Measurements from ENCODE around the gene ARL14EPL.
A peak's percentile ranks its signal among the peaks of the same experiment; 100 is the strongest.

GRCh38 chr5:116068028-116068632 is 35.9 kb downstream of the ARL14EPL start:
- TF ChIP-seq CTCF (IDR thresholded peaks at IDR 0.05) = peak; percentile 63
- no peak for TF ChIP-seq AFF4 (CRISPR knock-in tag; IDR thresholded peaks at IDR 0.05; ENCODE audit: borderline replicate concordance)
- no peak for TF ChIP-seq ZNF532 (CRISPR knock-in tag; IDR thresholded peaks at IDR 0.05; ENCODE audit: borderline replicate concordance)
- no peak for TF ChIP-seq ELF4 (CRISPR knock-in tag; IDR thresholded peaks at IDR 0.05; ENCODE audit: low read depth)
- TF ChIP-seq ZSCAN18 (CRISPR knock-in tag; IDR thresholded peaks at IDR 0.05) = no peak
- no peak for TF ChIP-seq ATF2 (CRISPR knock-in tag; IDR thresholded peaks at IDR 0.05; ENCODE audit: borderline replicate concordance, low read depth)
- no peak for TF ChIP-seq ATF1 (CRISPR knock-in tag; IDR thresholded peaks at IDR 0.05)
